Kidney (tissue), 14 donors: ENCODE data around the gene DSC1. TPM values are rescaled to one million over a fixed set of nuclear protein-coding genes. Genes with fewer than 3 reads are reported as not detected.
A peak's percentile ranks its signal among the peaks of the same experiment; 100 is the strongest.

Experiments used
- DNase-seq, 5 donors: peaks; one replicate each; pipeline ENCODE4 v3.0.0-alpha.2; 2013 to 2020
- FAIRE-seq: peaks from 2 replicates; lab custom pipeline; 2012; peaks lifted over from hg19 to GRCh38; lab: Jason Lieb, UNC
- H3K27ac ChIP-seq, 2 donors: one replicate each; pipeline ENCODE4 v1.7.0; 2013; ENCODE audit warnings: low read depth in 2 of 2, low read length in 2 of 2, inconsistent platforms in 1 of 2
- H3K27me3 ChIP-seq: one replicate; pipeline ENCODE4 v1.7.1; 2013; ENCODE audit warnings: low read length, inconsistent platforms; ENCODE audit not compliant: control insufficient read depth, insufficient read depth
- H3K36me3 ChIP-seq, 3 donors: one replicate each; pipeline versions ENCODE4 v1.7.0 to v1.7.1; 2013; ENCODE audit warnings: low read length in 3 of 3, control low read depth in 1 of 3, inconsistent platforms in 1 of 3; ENCODE audit not compliant: insufficient read depth in 3 of 3, control insufficient read depth in 2 of 3
- H3K4me1 ChIP-seq, 3 donors: one replicate each; pipeline versions ENCODE4 v1.7.0 to v1.7.1; 2013; ENCODE audit warnings: low read length in 3 of 3, inconsistent platforms in 1 of 3, low read depth in 1 of 3; ENCODE audit not compliant: control insufficient read depth in 2 of 3, insufficient read depth in 2 of 3
- H3K4me3 ChIP-seq, 3 donors: one replicate each; pipeline versions ENCODE4 v1.7.0 to v1.8.1; 2013; ENCODE audit warnings: low read length in 3 of 3, control low read depth in 1 of 3, inconsistent platforms in 1 of 3
- H3K9ac ChIP-seq, 3 donors: one replicate each; pipeline versions ENCODE4 v1.7.0 to v1.7.1; 2013; ENCODE audit warnings: low read length in 3 of 3, control low read depth in 1 of 3, inconsistent platforms in 1 of 3
- H3K9me3 ChIP-seq, 3 donors: one replicate each; pipeline versions ENCODE4 v1.7.0 to v1.7.1; 2013; ENCODE audit warnings: low read length in 3 of 3, control low read depth in 1 of 3, inconsistent platforms in 1 of 3; ENCODE audit not compliant: control insufficient read depth in 2 of 3, insufficient read depth in 1 of 3
- CTCF ChIP-seq: IDR thresholded peaks from 3 replicates; pipeline ENCODE4 v1.5.1; 2012; ENCODE audit warnings: mild to moderate bottlenecking, moderate library complexity, borderline replicate concordance; ENCODE audit not compliant: insufficient read depth; ENCODE audit errors: extremely low read depth
- intact Hi-C: fragments of 100-400 bp; cut with DNase I; formaldehyde crosslinking; loops from one replicate; pipeline ENCODE4 v1.11.1; 2022
- polyA plus RNA-seq: library from polyadenylated mRNA; stranded (reverse); fragments of 350-450 nt; fragmentation: Illumina TruSeq; extraction: RNeasy Lipid Tissue Mini Kit (QIAGEN cat#74804); gene quantifications from one replicate; pipeline ENCODE4 v1.2.3, GENCODE V29; 2014; ENCODE audit warnings: low read depth, low replicate concordance; ENCODE audit not compliant: insufficient read depth
- total RNA-seq: library from RNA; stranded (reverse); fragmentation: NEBNext Ultra II Directional; extraction: Animal tissue kit (Norgen Biotek cat#: 25700); gene quantifications from one replicate; pipeline ENCODE4 v1.2.1, GENCODE V29; 2021
- donor health status: control.
- donor health status: control.
- donor health status: control.
- donor health status: control.
- donor health status: control.
- donor health status: DM: yes; HTN: yes; CAD: no.
- donor health status: Normal renal cell carcinoma (clear cell type).

Gene DSC1
- total and polyA plus RNA-seq, 2 donors from 2014 or later, result not detected

- H3K4me1 ChIP-seq, result no peaks in the 10 kb centered on the region
- H3K27ac ChIP-seq, result no peak overlapping the region
- no peaks in the 10 kb centered on the region for H3K36me3 ChIP-seq
- no peak for FAIRE-seq
- no peak for DNase-seq
- intact Hi-C loops, result no loop called here
- no peak overlapping the region for H3K9ac ChIP-seq
- H3K4me3 ChIP-seq, result no peak overlapping the region
- no peaks in the 10 kb centered on the region for H3K9me3 ChIP-seq
- H3K27me3 ChIP-seq, result no peaks in the 10 kb centered on the region
- no peak for TF ChIP-seq CTCF
Measured at GRCh38 chr18:31143025-31143424, 19.6 kb downstream of the DSC1 start.

- H3K9me3 ChIP-seq, result no peaks in the 10 kb centered on the region
- no peak overlapping the region for H3K27ac ChIP-seq
- no peak overlapping the region for H3K4me3 ChIP-seq
- FAIRE-seq, result peak; percentile 87
- intact Hi-C loops, result no loop called here
- no peak overlapping the region for H3K9ac ChIP-seq
- no peaks in the 10 kb centered on the region for H3K27me3 ChIP-seq
- no peak for DNase-seq
- no peaks in the 10 kb centered on the region for H3K4me1 ChIP-seq
- no peak for TF ChIP-seq CTCF
- no peaks in the 10 kb centered on the region for H3K36me3 ChIP-seq
Measured at GRCh38 chr18:31138709-31139108, 23.9 kb downstream of the DSC1 start.

- FAIRE-seq (no peak), DNase-seq (no peak)
- Histone ChIP-seq H3K4me3 (no peak overlapping the region), H3K27me3 (no peaks in the 10 kb centered on the region), H3K9ac (no peak overlapping the region), H3K27ac (no peak overlapping the region), H3K36me3 (no peaks in the 10 kb centered on the region), H3K4me1 (no peaks in the 10 kb centered on the region), H3K9me3 (no peaks in the 10 kb centered on the region)
- intact Hi-C loops, result no loop called here
- no peak for TF ChIP-seq CTCF
Measured at GRCh38 chr18:31134988-31135529, 27.6 kb downstream of the DSC1 start.

- TF ChIP-seq CTCF, result no peak
- no peak for FAIRE-seq
- Histone ChIP-seq H3K4me3 (no peak overlapping the region), H3K9me3 (no peaks in the 10 kb centered on the region), H3K36me3 (no peaks in the 10 kb centered on the region), H3K9ac (no peak overlapping the region), H3K4me1 (no peaks in the 10 kb centered on the region), H3K27ac (no peak overlapping the region), H3K27me3 (no peaks in the 10 kb centered on the region)
- DNase-seq, result no peak
- intact Hi-C loops, result no loop called here
Measured at GRCh38 chr18:31129398-31130115, 33.1 kb downstream of the DSC1 start.
